SK-N-SH (cell line): ENCODE data around the gene ADAMTS6. TPM values are rescaled to one million over a fixed set of nuclear protein-coding genes. Genes with fewer than 3 reads are reported as not detected.

Experiments used
- CTCF ChIA-PET: fragments of 300-600, 350-600 bp; formaldehyde crosslinking; extraction: SDS; loops from one replicate; lab custom pipeline; 2021; lab: Yijun Ruan, JAX
- POLR2A ChIA-PET: fragments of 350-600 bp; sonication (Branson Sonifier 250); formaldehyde crosslinking; extraction: SDS; loops from one replicate; lab custom pipeline; 2020; ENCODE audit warnings: antibody characterized with exemption, inconsistent platforms; lab: Yijun Ruan, JAX
- DNase-seq: peaks from one replicate; pipeline ENCODE4 v3.0.0; 2012
- H2AFZ ChIP-seq: fragments of 200-600 bp; sonication (generic); 2 replicates; pipeline ENCODE4 v1.8.1; 2016; ENCODE audit warnings: antibody characterized with exemption, mild to moderate bottlenecking, low read depth
- H3F3A ChIP-seq: fragments of 200-600 bp; sonication (generic); replicated peaks from 2 replicates; pipeline ENCODE3; 2016; ENCODE audit warnings: antibody characterized with exemption, mild to moderate bottlenecking; ENCODE audit not compliant: insufficient read depth
- H3K27ac ChIP-seq, 2 experiments: fragments of 200-500 bp in 1 of 2; fragments of 200-600 bp in 1 of 2; sonication (Bioruptor generic) in 1 of 2; sonication (generic), shearing (Covaris generic) in 1 of 2; 2 replicates each; pipeline versions ENCODE4 v1.5.1 to v1.6.1; 2014 to 2016; ENCODE audit warnings: low read depth in 2 of 2, inconsistent platforms in 1 of 2, low read length in 1 of 2, mild to moderate bottlenecking in 1 of 2, mixed read lengths in 1 of 2
- H3K27me3 ChIP-seq: fragments of 200-600 bp; sonication (generic), shearing (Covaris generic); 2 replicates; pipeline ENCODE4 v1.6.1; 2016; ENCODE audit warnings: mixed run types; ENCODE audit not compliant: insufficient read depth
- H3K36me3 ChIP-seq, 2 experiments: fragments of 200-500 bp in 1 of 2; fragments of 200-600 bp in 1 of 2; sonication (Bioruptor generic) in 1 of 2; sonication (generic) in 1 of 2; replicated peaks in 1 of 2; 2 replicates each; pipeline versions ENCODE3 to v1.5.1; 2014 to 2016; ENCODE audit warnings: low read length in 1 of 2, mild to moderate bottlenecking in 1 of 2; ENCODE audit not compliant: insufficient read depth in 2 of 2, control insufficient read depth in 1 of 2
- H3K4me1 ChIP-seq, 2 experiments: fragments of 200-500 bp in 1 of 2; fragments of 200-600 bp in 1 of 2; sonication (Bioruptor generic) in 1 of 2; sonication (generic), shearing (Covaris generic) in 1 of 2; 2 replicates each; pipeline versions ENCODE4 v1.5.1 to v1.6.1; 2014 to 2016; ENCODE audit warnings: low read depth in 1 of 2, low read length in 1 of 2, mixed run types in 1 of 2; ENCODE audit not compliant: insufficient read depth in 2 of 2, control insufficient read depth in 1 of 2
- H3K4me2 ChIP-seq: fragments of 200-600 bp; sonication (generic), shearing (Covaris generic); 2 replicates; pipeline ENCODE4 v1.6.1; 2017; ENCODE audit warnings: mixed run types
- H3K4me3 ChIP-seq, 2 experiments: fragments of 200-500 bp in 1 of 2; fragments of 200-600 bp in 1 of 2; sonication (Bioruptor generic) in 1 of 2; sonication (generic), shearing (Covaris generic) in 1 of 2; 2 replicates each; pipeline versions ENCODE4 v1.5.1 to v1.8.1; 2014 to 2016; ENCODE audit warnings: low read depth in 2 of 2, inconsistent platforms in 1 of 2, low read length in 1 of 2, mild to moderate bottlenecking in 1 of 2, mixed read lengths in 1 of 2, moderate library complexity in 1 of 2
- H3K79me2 ChIP-seq: fragments of 200-600 bp; sonication (generic); 2 replicates; pipeline ENCODE4 v1.8.1; 2017; ENCODE audit warnings: mild to moderate bottlenecking; ENCODE audit not compliant: insufficient read depth
- H3K9ac ChIP-seq: fragments of 200-600 bp; sonication (generic); 2 replicates; pipeline ENCODE4 v1.6.1; 2017; ENCODE audit warnings: mixed run types
- H3K9me2 ChIP-seq: fragments of 200-600 bp; sonication (generic); 2 replicates; pipeline ENCODE4 v1.6.1; 2017; ENCODE audit warnings: mixed run types
- H3K9me3 ChIP-seq: fragments of 200-600 bp; sonication (generic); 2 replicates; pipeline ENCODE4 v1.6.1; 2017; ENCODE audit warnings: mixed run types, mild to moderate bottlenecking, moderate library complexity
- H4K20me1 ChIP-seq: fragments of 200-600 bp; sonication (generic); 2 replicates; pipeline ENCODE4 v1.6.1; 2017; ENCODE audit warnings: mild to moderate bottlenecking, mixed run types; ENCODE audit not compliant: insufficient read depth
- CHD2 ChIP-seq: fragments of 150-350 bp; IDR thresholded peaks from 2 replicates; pipeline ENCODE4 v1.6.1; 2018; ENCODE audit warnings: low read length; ENCODE audit not compliant: partially characterized antibody
- CTCF ChIP-seq: fragments of 200-600 bp; sonication (generic); IDR thresholded peaks from 2 replicates; pipeline ENCODE4 v1.6.1; 2017; ENCODE audit warnings: antibody characterized with exemption, mild to moderate bottlenecking, moderate library complexity
- EP300 ChIP-seq, 2 experiments: IDR thresholded peaks; 2 replicates each; pipeline versions ENCODE4 v1.4.0 to v1.6.1; 2012; ENCODE audit warnings: borderline replicate concordance in 1 of 2, low read depth in 1 of 2, low read length in 1 of 2
- FOXJ3 ChIP-seq: sonication (generic); formaldehyde crosslinking; IDR thresholded peaks from 2 replicates; pipeline ENCODE4 v1.5.1; 2020; ENCODE audit warnings: mild to moderate bottlenecking, missing genetic modification reagents
- FOXM1 ChIP-seq: IDR thresholded peaks from 2 replicates; pipeline ENCODE4 v1.4.0; 2012; ENCODE audit warnings: low read depth, mild to moderate bottlenecking
- GABPA ChIP-seq: IDR thresholded peaks from 2 replicates; pipeline ENCODE4 v1.4.0; 2012; ENCODE audit warnings: low read depth, mild to moderate bottlenecking
- MEF2A ChIP-seq: IDR thresholded peaks from 2 replicates; pipeline ENCODE4 v1.4.0; 2012; ENCODE audit warnings: low read depth, borderline replicate concordance
- NRF1 ChIP-seq: IDR thresholded peaks from 2 replicates; pipeline ENCODE4 v1.6.1; 2012; ENCODE audit warnings: low read depth, mild to moderate bottlenecking, low read length
- POLR2AphosphoS5 ChIP-seq: IDR thresholded peaks from 2 replicates; pipeline ENCODE4 v1.6.1; 2012; ENCODE audit warnings: low read depth, low read length
- TAF1 ChIP-seq: IDR thresholded peaks from 2 replicates; pipeline ENCODE4 v1.6.1; 2012; ENCODE audit warnings: low read depth, mild to moderate bottlenecking, low read length, moderate library complexity, borderline replicate concordance
- TCF12 ChIP-seq: IDR thresholded peaks from 2 replicates; pipeline ENCODE4 v1.4.0; 2012
- TEAD4 ChIP-seq: IDR thresholded peaks from 2 replicates; pipeline ENCODE4 v1.4.0; 2012; ENCODE audit warnings: mild to moderate bottlenecking, borderline replicate concordance; ENCODE audit not compliant: insufficient read depth
- USF1 ChIP-seq: IDR thresholded peaks from 2 replicates; pipeline ENCODE4 v1.4.0; 2012; ENCODE audit warnings: low read depth, borderline replicate concordance
- WGBS: methylation state at CpG from one replicate; pipeline ENCODE4 v1.1.6; 2017; ENCODE audit warnings: low lambda C conversion rate; 5-methylcytosine and 5-hydroxymethylcytosine counted together
- polyA plus RNA-seq, 3 experiments: library from polyadenylated mRNA; depleted of rRNA; stranded (reverse); fragments of >200 nt; gene quantifications; 2 replicates each; pipeline ENCODE4 v1.2.3, GENCODE V29; 2012
- TF ChIP-seq, protein P1 (sequence below): IDR thresholded peaks from 2 replicates; pipeline ENCODE4; 2012
- TF ChIP-seq, protein P2 (sequence below): IDR thresholded peaks from 2 replicates; pipeline ENCODE4 v1.6.1; 2012; ENCODE audit warnings: mild to moderate bottlenecking, low read depth, low read length, moderate library complexity

The ADAMTS6 gene
- polyA plus RNA-seq, 1 of the 3 experiments (the other 2 are of a cell fraction): 15.0 TPM

DNA sequence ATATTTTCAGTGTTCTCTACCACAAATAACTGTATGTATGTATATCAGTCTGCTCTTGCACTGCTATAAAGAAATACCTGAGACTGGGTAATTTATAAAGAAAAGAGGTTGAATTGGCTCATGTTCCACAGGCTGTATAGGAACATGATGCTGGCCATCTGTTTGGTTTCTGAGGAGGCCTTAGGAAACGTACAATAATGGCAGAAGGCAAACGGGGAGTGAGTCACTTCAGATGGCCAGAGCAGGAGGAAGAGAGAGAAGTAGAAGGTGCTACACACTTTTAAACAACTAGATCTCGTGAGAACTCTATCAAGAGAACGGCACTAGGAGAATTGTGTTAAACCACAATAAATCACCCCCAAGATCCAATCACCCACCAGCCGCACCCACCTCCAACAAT lies 121.7 kb downstream of the ADAMTS6 start:
- ChIA-PET POLR2A (no interaction called here), CTCF (interaction anchor here (0.9 kb wide), 1 partner anchor 46 kb away, joined by 3 read pairs; no protein-coding TSS in a partner anchor)
- Histone ChIP-seq H3K27ac (no peak overlapping the region), H2AFZ (no peak overlapping the region), H3K36me3 (peaks cover 0 to 41% of the 10 kb centered on the region in 2 experiments), H3K4me3 (no peak overlapping the region), H3K9me3 (no peaks in the 10 kb centered on the region), H3F3A (peaks cover 23% of the 10 kb centered on the region), H3K79me2 (peaks cover 80% of the 10 kb centered on the region), H3K4me1 (no peaks in the 10 kb centered on the region; a peak in 2 of 4 replicates), H3K9me2 (no peaks in the 10 kb centered on the region), H3K27me3 (no peaks in the 10 kb centered on the region), H4K20me1 (no peaks in the 10 kb centered on the region), H3K4me2 (no peak overlapping the region), H3K9ac (no peak overlapping the region)
- WGBS: 75% methylated on average over 5 of the region's 5 CpGs
- DNase-seq: no peak
- no peak for TF ChIP-seq MEF2A
- TF ChIP-seq EP300 (IDR thresholded peaks at IDR 0.05; ENCODE audit: borderline replicate concordance in 1 of 2, low read depth in 1 of 2, low read length in 1 of 2): no peak
- TF ChIP-seq, protein P1, sequence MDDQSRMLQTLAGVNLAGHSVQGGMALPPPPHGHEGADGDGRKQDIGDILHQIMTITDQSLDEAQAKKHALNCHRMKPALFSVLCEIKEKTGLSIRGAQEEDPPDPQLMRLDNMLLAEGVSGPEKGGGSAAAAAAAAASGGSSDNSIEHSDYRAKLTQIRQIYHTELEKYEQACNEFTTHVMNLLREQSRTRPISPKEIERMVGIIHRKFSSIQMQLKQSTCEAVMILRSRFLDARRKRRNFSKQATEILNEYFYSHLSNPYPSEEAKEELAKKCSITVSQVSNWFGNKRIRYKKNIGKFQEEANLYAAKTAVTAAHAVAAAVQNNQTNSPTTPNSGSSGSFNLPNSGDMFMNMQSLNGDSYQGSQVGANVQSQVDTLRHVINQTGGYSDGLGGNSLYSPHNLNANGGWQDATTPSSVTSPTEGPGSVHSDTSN: no peak
- TF ChIP-seq, protein P2, sequence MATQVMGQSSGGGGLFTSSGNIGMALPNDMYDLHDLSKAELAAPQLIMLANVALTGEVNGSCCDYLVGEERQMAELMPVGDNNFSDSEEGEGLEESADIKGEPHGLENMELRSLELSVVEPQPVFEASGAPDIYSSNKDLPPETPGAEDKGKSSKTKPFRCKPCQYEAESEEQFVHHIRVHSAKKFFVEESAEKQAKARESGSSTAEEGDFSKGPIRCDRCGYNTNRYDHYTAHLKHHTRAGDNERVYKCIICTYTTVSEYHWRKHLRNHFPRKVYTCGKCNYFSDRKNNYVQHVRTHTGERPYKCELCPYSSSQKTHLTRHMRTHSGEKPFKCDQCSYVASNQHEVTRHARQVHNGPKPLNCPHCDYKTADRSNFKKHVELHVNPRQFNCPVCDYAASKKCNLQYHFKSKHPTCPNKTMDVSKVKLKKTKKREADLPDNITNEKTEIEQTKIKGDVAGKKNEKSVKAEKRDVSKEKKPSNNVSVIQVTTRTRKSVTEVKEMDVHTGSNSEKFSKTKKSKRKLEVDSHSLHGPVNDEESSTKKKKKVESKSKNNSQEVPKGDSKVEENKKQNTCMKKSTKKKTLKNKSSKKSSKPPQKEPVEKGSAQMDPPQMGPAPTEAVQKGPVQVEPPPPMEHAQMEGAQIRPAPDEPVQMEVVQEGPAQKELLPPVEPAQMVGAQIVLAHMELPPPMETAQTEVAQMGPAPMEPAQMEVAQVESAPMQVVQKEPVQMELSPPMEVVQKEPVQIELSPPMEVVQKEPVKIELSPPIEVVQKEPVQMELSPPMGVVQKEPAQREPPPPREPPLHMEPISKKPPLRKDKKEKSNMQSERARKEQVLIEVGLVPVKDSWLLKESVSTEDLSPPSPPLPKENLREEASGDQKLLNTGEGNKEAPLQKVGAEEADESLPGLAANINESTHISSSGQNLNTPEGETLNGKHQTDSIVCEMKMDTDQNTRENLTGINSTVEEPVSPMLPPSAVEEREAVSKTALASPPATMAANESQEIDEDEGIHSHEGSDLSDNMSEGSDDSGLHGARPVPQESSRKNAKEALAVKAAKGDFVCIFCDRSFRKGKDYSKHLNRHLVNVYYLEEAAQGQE: no peak

DNA sequence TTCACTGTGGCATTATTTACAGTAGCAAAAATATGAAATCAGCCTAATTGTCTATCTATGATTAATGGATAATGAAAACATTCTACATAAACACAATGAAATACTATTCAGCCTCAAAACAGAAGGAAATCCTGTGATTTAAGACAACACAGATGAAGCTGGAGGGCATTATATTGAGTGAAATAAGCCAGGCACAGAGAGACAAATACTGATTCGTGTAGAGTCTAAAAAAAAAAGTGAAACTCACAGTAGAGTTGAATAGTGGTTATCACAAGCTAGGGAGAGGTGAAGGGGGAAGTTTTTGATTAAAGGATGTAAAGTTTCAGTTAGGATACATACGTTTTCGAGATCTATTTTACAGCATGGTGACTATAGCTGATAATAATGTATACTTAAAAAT lies 122.2 kb downstream of the ADAMTS6 start:
- ChIA-PET POLR2A (no interaction called here), CTCF (interaction anchor here (0.6 to 0.9 kb wide), 2 partner anchors 46 to 68 kb away, joined by 3 read pairs; no protein-coding TSS in a partner anchor)
- Histone ChIP-seq H3K4me3 (no peak overlapping the region), H3K4me2 (no peak overlapping the region), H4K20me1 (no peaks in the 10 kb centered on the region), H2AFZ (no peak overlapping the region), H3K9me2 (no peaks in the 10 kb centered on the region), H3K27me3 (no peaks in the 10 kb centered on the region), H3K4me1 (no peaks in the 10 kb centered on the region; a peak in 2 of 4 replicates), H3F3A (peaks cover 22% of the 10 kb centered on the region), H3K9me3 (no peaks in the 10 kb centered on the region), H3K36me3 (peaks cover 0 to 43% of the 10 kb centered on the region in 2 experiments), H3K9ac (no peak overlapping the region), H3K79me2 (peaks cover 76% of the 10 kb centered on the region), H3K27ac (no peak overlapping the region)
- no peak for TF ChIP-seq FOXJ3 (CRISPR knock-in tag)
- no peak for TF ChIP-seq NRF1
- TF ChIP-seq GABPA: no peak
- TF ChIP-seq CHD2: no peak
- no peak for TF ChIP-seq POLR2AphosphoS5
- TF ChIP-seq, protein P2: no peak
- TF ChIP-seq EP300 (IDR thresholded peaks at IDR 0.05; ENCODE audit: borderline replicate concordance in 1 of 2, low read depth in 1 of 2, low read length in 1 of 2): no peak; a peak in 1 of 4 replicates
- TF ChIP-seq USF1: no peak
- TF ChIP-seq TCF12: no peak
- TF ChIP-seq CTCF: no peak
- no peak for TF ChIP-seq TAF1
- no peak for TF ChIP-seq FOXM1
- no peak for TF ChIP-seq TEAD4
- 68% methylated on average over 3 of the region's 3 CpGs for WGBS
- no peak for DNase-seq
